Duodenal mucosa (tissue), 2 donors: Measurements from ENCODE around the gene KCNG2.
"Not testable (repeated sequence)": the region's sequence is repeated elsewhere in the genome, so short reads cannot be mapped to it uniquely, and the experiment has no call there.

Experiments used
- H3K27ac ChIP-seq: one replicate; pipeline ENCODE4 v1.7.0; 2013; ENCODE audit warnings: low read depth, low read length
- H3K27me3 ChIP-seq, 2 donors: one replicate each; pipeline ENCODE4 v1.7.0; 2013; ENCODE audit warnings: low read length in 2 of 2, control low read depth in 1 of 2; ENCODE audit not compliant: insufficient read depth in 2 of 2, control insufficient read depth in 1 of 2
- H3K36me3 ChIP-seq, 2 donors: one replicate each; pipeline ENCODE4 v1.7.0; 2013; ENCODE audit warnings: low read length in 2 of 2, control low read depth in 1 of 2; ENCODE audit not compliant: insufficient read depth in 2 of 2, control insufficient read depth in 1 of 2
- H3K4me1 ChIP-seq, 2 donors: one replicate each; pipeline ENCODE4 v1.7.0; 2013; ENCODE audit warnings: low read length in 2 of 2, control low read depth in 1 of 2; ENCODE audit not compliant: insufficient read depth in 2 of 2, control insufficient read depth in 1 of 2
- H3K4me3 ChIP-seq, 2 donors: one replicate each; pipeline ENCODE4 v1.7.0; 2013; ENCODE audit warnings: low read length in 2 of 2, low read depth in 1 of 2
- H3K9ac ChIP-seq, 2 donors: one replicate each; pipeline ENCODE4 v1.7.0; 2013; ENCODE audit warnings: low read length in 2 of 2, low read depth in 1 of 2
- H3K9me3 ChIP-seq, 2 donors: one replicate each; pipeline ENCODE4 v1.7.0; 2013; ENCODE audit warnings: low read length in 2 of 2, control low read depth in 1 of 2; ENCODE audit not compliant: control insufficient read depth in 1 of 2

KCNG2 gene

GRCh38 chr18:79877163-79878091 is 79.7 kb downstream of the KCNG2 start:
- Histone ChIP-seq H3K4me1 (no peaks in the 10 kb centered on the region), H3K36me3 (no peaks in the 10 kb centered on the region), H3K9ac (no peak overlapping the region), H3K27ac (no peak overlapping the region), H3K9me3 (peaks cover 0 to 5% of the 10 kb centered on the region in 2 donors), H3K4me3 (no peak overlapping the region), H3K27me3 (no peaks in the 10 kb centered on the region)

DNA sequence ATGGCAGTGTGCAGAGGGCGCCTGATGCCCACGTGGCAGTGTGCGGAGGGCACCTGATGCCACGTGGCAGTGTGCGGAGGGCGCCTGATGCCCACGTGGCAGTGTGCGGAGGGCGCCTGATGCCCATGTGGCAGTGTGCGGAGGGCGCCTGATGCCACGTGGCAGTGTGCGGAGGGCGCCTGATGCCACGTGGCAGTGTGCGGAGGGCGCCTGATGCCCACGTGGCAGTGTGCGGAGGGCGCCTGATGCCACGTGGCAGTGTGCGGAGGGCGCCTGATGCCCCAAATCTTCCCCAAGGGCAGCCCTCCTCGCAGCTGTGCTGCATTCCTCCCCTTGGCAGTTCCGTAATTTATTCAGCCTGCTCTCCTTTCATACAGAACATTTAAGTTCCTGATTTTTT is 80.5 kb downstream of the KCNG2 start:
- H3K27ac ChIP-seq, H3K27me3 ChIP-seq, H3K9me3 ChIP-seq, H3K4me3 ChIP-seq, H3K9ac ChIP-seq, H3K4me1 ChIP-seq, H3K36me3 ChIP-seq: not testable (repeated sequence)

GRCh38 chr18:79878741-79879378 is 81.1 kb downstream of the KCNG2 start:
- no peak overlapping the region for H3K9ac ChIP-seq
- H3K27me3 ChIP-seq = no peaks in the 10 kb centered on the region
- H3K36me3 ChIP-seq = no peaks in the 10 kb centered on the region
- no peak overlapping the region for H3K4me3 ChIP-seq
- no peak overlapping the region for H3K27ac ChIP-seq
- no peaks in the 10 kb centered on the region for H3K4me1 ChIP-seq
- H3K9me3 ChIP-seq = peaks cover 0 to 5% of the 10 kb centered on the region in 2 donors

DNA sequence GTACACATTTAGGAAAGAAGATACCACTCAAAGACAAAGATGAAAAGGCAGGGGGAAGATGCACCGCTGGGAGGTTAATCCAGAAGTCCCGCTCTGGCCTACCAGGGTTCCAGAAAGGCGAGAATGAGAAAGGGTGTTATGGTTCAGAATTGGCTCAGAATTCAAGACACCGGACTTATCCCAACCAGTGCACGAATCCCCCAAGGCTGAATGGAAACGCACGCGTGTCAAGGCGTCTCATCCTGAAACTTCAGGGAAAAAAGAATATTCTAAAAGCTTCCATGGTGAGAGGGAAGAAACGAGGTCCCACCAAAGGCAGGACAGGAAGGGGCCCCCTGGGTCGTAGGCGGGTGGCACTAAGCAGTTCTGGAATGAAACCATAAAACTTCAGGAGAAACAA is 81.8 kb downstream of the KCNG2 start:
- Histone ChIP-seq H3K4me1 (no peaks in the 10 kb centered on the region), H3K4me3 (no peak overlapping the region), H3K9ac (no peak overlapping the region), H3K27ac (no peak overlapping the region), H3K36me3 (no peaks in the 10 kb centered on the region), H3K9me3 (peaks cover 0 to 5% of the 10 kb centered on the region in 2 donors), H3K27me3 (no peaks in the 10 kb centered on the region)

GRCh38 chr18:79881695-79882094 is 84.0 kb downstream of the KCNG2 start:
- H3K27ac ChIP-seq = no peak overlapping the region
- no peaks in the 10 kb centered on the region for H3K36me3 ChIP-seq
- no peak overlapping the region for H3K9ac ChIP-seq
- no peak overlapping the region for H3K4me3 ChIP-seq
- no peaks in the 10 kb centered on the region for H3K4me1 ChIP-seq
- H3K27me3 ChIP-seq = no peaks in the 10 kb centered on the region
- H3K9me3 ChIP-seq = peaks cover 0 to 8% of the 10 kb centered on the region in 2 donors

DNA sequence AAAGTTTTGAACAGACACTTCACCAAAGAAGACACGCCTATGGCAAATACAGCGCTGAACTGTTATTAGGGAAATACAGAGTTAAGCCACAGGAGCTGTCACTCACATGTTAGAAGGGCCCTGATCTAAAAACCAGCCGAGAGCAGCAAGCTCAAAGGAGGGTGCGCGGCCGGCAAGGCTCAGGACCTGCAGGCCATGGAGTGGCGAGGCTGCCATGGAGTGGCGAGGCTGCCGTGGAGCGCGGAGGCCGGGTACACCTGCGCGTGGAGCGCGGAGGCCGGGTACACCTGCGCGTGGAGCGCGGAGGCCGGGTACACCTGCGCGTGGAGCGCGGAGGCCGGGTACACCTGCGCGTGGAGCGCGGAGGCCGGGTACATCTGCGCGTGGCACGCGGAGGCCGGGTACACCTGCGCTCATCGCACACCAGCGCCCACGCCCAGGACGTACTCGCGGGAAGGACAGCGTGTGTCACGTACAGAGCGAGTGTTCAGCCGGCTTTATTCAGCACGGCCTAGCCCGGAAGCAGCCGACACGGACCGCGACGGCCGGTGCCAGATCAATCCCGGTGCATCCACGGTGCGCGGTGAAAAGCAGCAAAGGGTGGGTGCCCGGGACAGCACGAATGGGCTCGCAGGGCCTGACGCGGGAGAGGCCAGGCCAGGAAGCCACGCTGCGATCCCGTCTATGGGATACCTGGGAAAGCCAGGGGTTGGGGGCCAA is 84.9 kb downstream of the KCNG2 start:
- peaks cover 3 to 13% of the 10 kb centered on the region in 2 donors for H3K9me3 ChIP-seq
- H3K27ac ChIP-seq = no peak overlapping the region
- H3K27me3 ChIP-seq = no peaks in the 10 kb centered on the region
- no peaks in the 10 kb centered on the region for H3K36me3 ChIP-seq
- no peak overlapping the region for H3K4me3 ChIP-seq
- H3K4me1 ChIP-seq = no peaks in the 10 kb centered on the region
- no peak overlapping the region for H3K9ac ChIP-seq

GRCh38 chr18:79883461-79884293 is 85.9 kb downstream of the KCNG2 start:
- no peaks in the 10 kb centered on the region for H3K27me3 ChIP-seq
- no peak overlapping the region for H3K9ac ChIP-seq
- no peaks in the 10 kb centered on the region for H3K4me1 ChIP-seq
- H3K9me3 ChIP-seq = peaks cover 10 to 12% of the 10 kb centered on the region in 2 donors
- H3K36me3 ChIP-seq = no peaks in the 10 kb centered on the region
- no peak overlapping the region for H3K27ac ChIP-seq
- no peak overlapping the region for H3K4me3 ChIP-seq

DNA sequence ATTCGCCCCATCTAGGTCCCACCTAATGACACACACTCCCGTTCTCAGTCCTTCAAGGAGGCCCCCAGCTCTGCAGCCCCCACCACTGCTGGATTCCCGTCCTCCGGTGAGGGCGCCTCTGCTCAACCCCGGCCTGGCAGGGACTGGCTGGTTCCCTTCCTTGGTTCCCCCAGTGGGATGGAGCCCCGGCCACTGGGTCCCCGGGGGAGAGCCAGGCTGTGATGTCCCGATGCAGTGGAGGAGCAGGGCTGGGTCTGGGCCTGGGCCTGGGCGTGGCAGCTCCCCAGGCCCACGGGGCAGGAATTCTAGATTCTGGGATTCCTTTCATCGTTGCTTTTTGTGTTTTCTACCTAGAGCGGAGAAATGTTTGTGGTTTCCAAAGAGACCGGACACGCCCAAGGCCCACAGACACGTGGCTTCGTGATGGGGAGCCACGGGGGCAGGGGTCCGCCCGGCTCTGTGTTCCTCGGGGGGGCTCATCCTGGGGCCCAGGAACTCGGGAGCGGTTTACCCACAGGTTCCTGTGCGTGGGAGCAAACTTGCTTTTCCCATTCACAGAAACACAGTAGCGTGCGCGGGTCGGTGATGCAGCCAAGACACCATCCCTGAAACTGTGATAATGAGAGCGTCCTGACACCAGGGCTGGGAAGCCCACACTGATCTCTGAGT is 86.7 kb downstream of the KCNG2 start:
- Histone ChIP-seq H3K4me1 (no peaks in the 10 kb centered on the region), H3K9ac (no peak overlapping the region), H3K27me3 (no peaks in the 10 kb centered on the region), H3K27ac (no peak overlapping the region), H3K4me3 (no peak overlapping the region), H3K36me3 (no peaks in the 10 kb centered on the region), H3K9me3 (peaks cover 15 to 17% of the 10 kb centered on the region in 2 donors)

- Histone ChIP-seq H3K9me3 (peaks cover 21 to 24% of the 10 kb centered on the region in 2 donors), H3K27me3 (no peaks in the 10 kb centered on the region), H3K4me1 (no peaks in the 10 kb centered on the region), H3K36me3 (no peaks in the 10 kb centered on the region), H3K9ac (no peak overlapping the region), H3K27ac (no peak overlapping the region), H3K4me3 (no peak overlapping the region)
Observed at GRCh38 chr18:79884963-79885728, 87.4 kb downstream of the KCNG2 start.
